ENCODE data around the gene C8G.

C8G gene

GRCh38 chr9:136941231-136942111 is 3.6 kb upstream of the C8G start:
- no peak for DNase-seq (ENCODE audit: low read depth in 1 of 2, low spot score in 1 of 2)

DNA sequence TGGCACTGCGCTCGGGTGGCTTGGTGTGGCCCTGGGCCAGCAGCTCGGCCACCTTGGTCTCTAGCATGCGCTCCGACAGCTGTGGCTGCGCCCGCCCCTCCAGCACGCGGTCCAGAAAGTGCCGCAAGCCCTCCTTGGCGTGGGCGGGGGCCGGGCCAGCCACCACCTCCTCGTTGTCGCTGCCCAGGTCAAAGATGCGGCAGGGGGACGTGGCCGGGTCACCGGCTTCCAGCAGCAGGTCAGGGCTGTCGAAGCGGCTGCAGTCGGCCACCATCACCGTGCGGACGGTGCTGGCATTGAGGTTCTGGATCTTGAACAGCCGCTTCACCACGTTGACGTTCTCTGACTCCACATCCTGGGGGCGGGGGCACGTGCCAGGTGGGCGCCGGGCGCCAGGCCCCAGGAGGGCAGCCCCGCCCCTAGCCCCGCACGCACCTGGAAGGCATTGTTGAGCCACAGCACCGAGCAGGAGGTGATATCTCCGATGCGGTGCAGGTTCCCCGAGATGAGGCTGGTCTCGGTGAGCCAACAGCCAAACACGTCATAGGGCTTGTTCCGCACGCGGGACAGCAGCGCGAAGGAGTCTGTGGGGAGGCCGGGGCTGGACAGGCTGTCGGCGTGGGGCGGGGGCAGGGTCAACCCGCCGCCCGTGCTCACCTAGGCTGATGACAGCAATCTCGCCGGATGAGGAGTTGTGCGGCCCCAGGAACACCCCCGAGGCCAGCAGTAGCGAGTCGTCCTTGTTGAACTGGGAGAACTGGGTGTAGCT is 2.7 kb upstream of the C8G start:
- no peak for DNase-seq (ENCODE audit: low read depth in 1 of 2, low spot score in 1 of 2)

- no peak for DNase-seq (ENCODE audit: low read depth in 1 of 2, low spot score in 1 of 2)
These were observed 2.2 kb upstream of the C8G start for GRCh38 chr9:136942881-136943230.

DNA sequence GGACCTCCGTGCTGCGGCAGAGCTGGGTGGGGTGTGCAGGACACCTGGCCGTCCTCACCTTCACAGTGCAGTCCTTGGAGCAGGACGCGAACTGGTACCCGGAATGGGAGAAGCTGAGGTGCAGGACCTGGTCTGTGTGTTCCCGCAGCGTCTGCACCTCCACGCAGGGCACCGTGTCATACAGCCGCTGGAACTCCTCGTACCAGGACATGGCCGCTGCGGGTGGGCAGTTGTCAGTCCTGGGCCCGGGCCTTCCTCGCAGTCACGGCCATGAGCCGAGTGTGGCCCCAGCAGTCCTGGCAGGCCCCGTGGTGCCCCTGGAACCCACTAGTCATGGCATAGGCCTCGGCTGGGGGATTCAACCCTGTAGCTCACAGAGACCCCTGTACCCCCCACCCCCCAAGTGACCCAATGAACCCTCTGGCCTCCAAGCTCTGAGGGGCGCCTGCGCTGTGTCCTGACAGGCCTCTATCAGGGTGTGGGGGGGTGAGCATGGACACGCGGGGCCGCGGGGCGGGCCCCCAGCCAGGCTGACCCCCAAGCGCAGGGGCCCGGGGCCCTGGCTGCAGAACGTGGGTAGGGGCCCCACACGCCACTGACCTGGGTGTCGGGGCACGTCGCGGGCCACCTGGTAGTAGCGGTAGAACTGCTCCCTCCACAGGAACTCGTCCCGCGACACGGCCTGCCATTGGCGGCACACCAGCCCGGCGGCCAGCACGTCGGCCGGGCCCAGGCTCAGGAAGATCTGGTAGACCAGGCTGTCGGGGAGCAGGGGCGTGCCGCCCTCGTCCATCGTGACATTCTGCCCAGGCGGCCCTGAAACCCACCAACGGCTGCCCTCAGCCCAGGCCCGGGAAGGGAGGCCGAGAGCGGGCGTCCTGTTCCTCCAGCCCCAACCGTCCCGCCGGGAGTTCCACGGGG is 1.5 kb upstream of the C8G start:
- DNase-seq (ENCODE audit: low read depth in 1 of 2, low spot score in 1 of 2) = no peak

DNA sequence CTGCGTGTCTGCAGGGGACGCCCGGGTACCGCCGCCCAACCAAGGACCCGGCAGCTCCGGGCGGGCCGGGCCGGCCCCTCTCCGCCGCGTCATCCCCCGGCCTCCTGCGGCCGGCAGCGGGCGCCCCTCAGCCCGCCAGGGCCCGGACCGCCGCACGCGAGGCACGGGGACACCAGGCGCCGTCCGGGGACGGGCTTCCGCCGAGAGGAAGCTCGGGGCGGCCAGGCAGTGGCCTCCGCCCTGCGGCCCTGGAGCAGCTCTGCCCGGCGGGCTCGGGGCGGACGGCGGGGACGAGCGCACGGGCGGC is 878 bp upstream of the C8G start:
- DNase-seq (ENCODE audit: low read depth in 1 of 2, low spot score in 1 of 2) = no peak

GRCh38 chr9:136945333-136946227 is 537 bp downstream of the C8G start:
- DNase-seq (ENCODE audit: low read depth in 1 of 2, low spot score in 1 of 2) = no peak

DNA sequence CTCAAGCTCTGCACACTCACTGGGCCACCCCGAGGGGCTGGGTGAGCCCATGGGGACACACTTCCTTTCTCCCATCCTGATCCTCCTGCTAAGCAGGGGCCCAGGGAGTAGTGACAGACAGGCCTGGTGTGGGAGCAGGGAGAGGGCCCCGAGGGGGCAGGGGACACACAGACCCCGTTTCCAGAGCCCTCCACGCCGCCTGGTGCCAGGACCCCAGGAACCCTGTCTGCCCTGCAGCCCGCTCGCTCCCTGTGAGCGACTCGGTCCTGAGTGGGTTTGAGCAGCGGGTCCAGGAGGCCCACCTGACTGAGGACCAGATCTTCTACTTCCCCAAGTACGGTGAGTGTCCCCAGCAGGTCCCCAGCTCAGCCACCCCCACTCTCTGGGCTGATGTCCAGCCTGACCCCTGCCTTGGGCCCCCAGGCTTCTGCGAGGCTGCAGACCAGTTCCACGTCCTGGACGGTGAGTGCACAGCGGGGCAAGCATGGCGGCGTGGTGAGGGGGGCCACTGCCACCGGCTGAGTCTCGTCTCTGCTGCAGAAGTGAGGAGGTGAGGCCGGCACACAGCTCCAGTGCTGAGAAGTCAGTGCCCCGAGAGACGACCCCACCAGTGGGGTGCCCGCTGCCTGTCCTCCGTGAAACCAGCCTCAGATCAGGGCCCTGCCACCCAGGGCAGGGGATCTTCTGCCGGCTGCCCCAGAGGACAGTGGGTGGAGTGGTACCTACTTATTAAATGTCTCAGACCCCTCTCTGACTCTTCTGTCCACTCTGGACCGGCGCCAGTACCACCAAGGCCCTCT is 1.4 kb downstream of the C8G start:
- DNase-seq (ENCODE audit: low read depth in 1 of 2, low spot score in 1 of 2) = no peak

- DNase-seq (ENCODE audit: low read depth in 1 of 2, low spot score in 1 of 2) = no peak
These were observed 2.2 kb downstream of the C8G start for GRCh38 chr9:136947028-136947891.

- DNase-seq (ENCODE audit: low read depth in 1 of 2, low spot score in 1 of 2) = no peak
These were observed 3.0 kb downstream of the C8G start for GRCh38 chr9:136947955-136948510.

DNA sequence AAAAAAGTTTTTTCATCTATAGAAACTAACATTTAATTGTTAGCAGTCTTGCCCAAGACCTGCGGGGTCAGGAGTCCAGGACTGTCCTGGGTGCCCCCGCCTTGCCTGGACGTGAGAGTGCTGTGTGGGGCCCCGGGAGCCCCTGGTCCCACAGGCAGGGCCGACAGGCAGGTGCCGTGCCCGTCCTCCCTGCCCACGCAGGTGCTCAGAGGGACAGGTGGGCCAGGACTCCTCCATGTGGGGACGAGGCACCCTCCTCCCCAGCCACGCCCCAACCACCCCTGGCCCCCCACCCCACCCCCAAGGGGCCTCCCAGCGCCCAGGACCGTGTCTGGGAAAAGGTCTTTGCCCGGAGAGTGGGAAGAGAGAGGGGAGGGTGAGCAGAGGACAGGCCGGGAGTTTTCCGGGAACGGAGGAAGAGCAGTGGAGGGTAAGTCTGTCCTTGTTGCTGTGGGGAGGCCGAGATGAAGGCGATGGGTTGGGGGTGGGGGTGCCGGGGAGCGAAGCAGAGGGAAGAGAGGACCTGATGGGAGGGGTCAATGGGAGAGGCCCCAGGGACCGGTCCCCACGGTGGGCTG is 4.3 kb downstream of the C8G start:
- DNase-seq (ENCODE audit: low read depth in 1 of 2, low spot score in 1 of 2) = no peak

GRCh38 chr9:136949817-136950655 is 5.0 kb downstream of the C8G start:
- peak; percentile 93 to 96 for DNase-seq (ENCODE audit: low read depth in 1 of 2, low spot score in 1 of 2)

GRCh38 chr9:136950656-136951276 is 5.7 kb downstream of the C8G start:
- no peak for DNase-seq (ENCODE audit: low read depth in 1 of 2, low spot score in 1 of 2)

DNA sequence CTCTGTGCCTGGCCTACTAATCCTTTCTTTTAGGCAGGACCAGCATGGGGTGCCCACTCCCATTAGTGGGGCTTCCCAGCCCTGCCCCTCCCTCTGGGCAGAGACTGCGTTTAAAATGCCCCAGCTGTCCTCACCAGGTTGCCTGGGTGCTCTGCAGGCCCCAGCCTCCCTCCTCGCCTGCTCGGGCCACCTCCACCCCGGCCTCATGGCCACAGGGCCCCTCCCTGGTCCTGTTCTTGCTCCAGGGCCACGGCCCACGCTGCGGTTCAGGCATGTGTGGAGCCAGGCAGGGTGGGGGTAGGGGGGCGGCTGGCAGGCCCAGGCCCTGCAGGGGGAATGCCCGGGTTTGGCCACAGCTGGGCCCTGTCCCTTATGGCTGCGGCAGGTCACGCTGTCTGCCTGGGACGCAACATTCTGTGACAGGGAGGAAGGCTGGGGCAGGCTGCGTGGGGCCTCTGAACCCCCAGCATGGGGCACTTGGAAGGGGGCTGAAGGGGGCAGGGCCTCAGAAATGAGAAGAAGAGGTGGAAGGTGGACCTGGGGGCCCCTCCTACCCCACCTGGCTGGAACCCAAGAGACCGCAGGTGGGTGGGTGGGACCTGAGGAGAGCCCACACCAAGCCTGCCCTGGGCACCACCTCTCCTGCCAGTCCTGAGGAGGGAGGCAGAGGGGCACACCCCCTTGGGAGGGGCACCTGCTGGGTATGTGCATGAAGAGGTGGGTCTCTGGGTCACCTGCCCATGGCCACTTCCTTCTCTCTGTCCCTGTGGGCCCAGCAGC is 6.7 kb downstream of the C8G start, which contains the start of gene LCN12:
LCN12 (plus strand) TSS at position 733 of the 780 bp plus-strand sequence. CDS start 55 bp downstream, outside the sequence.
- DNase-seq (ENCODE audit: low read depth in 1 of 2, low spot score in 1 of 2) = no peak

GRCh38 chr9:136952321-136952850 is 7.3 kb downstream of the C8G start:
- DNase-seq (ENCODE audit: low read depth in 1 of 2, low spot score in 1 of 2) = no peak

DNA sequence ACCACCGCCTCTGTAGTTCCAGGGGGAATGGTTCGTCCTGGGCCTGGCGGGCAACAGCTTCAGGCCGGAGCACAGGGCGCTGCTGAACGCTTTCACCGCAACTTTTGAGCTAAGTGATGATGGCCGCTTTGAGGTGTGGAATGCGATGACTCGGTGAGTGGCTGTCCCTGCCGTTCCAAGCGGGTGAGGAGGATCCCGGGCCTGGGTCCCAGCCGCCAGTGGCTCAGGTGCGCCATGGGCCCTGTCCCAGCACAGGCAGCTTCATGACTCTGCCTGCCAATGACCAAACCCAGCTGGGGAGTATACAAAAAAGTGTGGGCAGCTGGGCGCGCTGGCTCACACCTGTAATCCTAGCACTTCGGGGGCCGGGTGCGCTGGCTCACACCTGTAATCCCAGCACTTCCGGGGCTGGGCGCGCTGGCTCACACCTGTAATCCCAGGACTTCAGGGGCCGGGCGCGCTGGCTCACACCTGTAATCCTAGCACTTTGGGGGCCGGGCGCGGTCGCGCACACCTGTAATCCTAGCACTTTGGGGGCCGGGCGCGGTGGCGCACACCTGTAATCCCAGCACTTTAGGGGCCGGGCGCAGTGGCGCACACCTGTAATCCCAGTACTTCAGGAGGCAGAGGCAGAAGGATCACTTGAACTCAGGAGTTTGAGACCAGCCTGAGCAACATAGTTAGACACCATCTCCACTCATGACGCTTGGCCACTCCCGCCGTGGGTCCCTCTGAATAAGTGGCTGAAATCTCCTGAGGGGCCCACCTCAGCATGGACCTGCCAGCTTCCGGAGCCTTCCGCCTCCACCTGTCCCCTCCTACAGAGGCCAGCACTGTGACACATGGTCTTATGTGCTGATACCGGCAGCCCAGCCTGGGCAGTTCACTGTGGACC is 8.1 kb downstream of the C8G start:
- no peak for DNase-seq (ENCODE audit: low read depth in 1 of 2, low spot score in 1 of 2)
